ENCODE measurements around the gene SMIM35. TPM values are rescaled to one million over a fixed set of nuclear protein-coding genes. Genes with fewer than 3 reads are reported as not detected.

The SMIM35 gene
- total and polyA plus RNA-seq, 8 donors, result 0.20 to 1.1 (median 0.55) TPM; not detected in 2

GRCh38 chr11:118028626-118029025, 58.1 kb downstream of the SMIM35 start:
- TF ChIP-seq CTCF (IDR thresholded peaks at IDR 0.05), result no peak
- H3K9me3 ChIP-seq, result no peaks in the 10 kb centered on the region

GRCh38 chr11:118027694-118028093, 59.1 kb downstream of the SMIM35 start:
- no peak for DNase-seq
- no peaks in the 10 kb centered on the region for H3K4me1 ChIP-seq

More at GRCh38 chr11:118028626-118029025, 58.1 kb downstream of the SMIM35 start:
- intact Hi-C loops (cut with DNase I), result no loop called here
- no peaks in the 10 kb centered on the region for H3K36me3 ChIP-seq
- no peak overlapping the region for H3K4me3 ChIP-seq
- H3K27me3 ChIP-seq, result no peaks in the 10 kb centered on the region
- no peak overlapping the region for H3K27ac ChIP-seq
- H3K4me1 ChIP-seq, result no peaks in the 10 kb centered on the region
- ATAC-seq (no peak), DNase-seq (no peak)

GRCh38 chr11:118021146-118021545, 65.6 kb downstream of the SMIM35 start:
- ATAC-seq (no peak), DNase-seq (no peak)
- no peaks in the 10 kb centered on the region for H3K27me3 ChIP-seq
- peaks cover 0 to 3% of the 10 kb centered on the region in 2 donors for H3K4me1 ChIP-seq
- H3K36me3 ChIP-seq, result no peaks in the 10 kb centered on the region
- no peak overlapping the region for H3K27ac ChIP-seq
- no peak for TF ChIP-seq CTCF (IDR thresholded peaks at IDR 0.05)
- peaks cover 0 to 20% of the 10 kb centered on the region in 2 donors for H3K9me3 ChIP-seq
- no peak overlapping the region for H3K4me3 ChIP-seq
- intact Hi-C loops (cut with DNase I), result no loop called here

More at GRCh38 chr11:118027694-118028093, 59.1 kb downstream of the SMIM35 start:
- TF ChIP-seq CTCF (IDR thresholded peaks at IDR 0.05), result no peak
- H3K27ac ChIP-seq, result no peak overlapping the region
- H3K4me3 ChIP-seq, result no peak overlapping the region
- ATAC-seq, result no peak
- H3K27me3 ChIP-seq, result no peaks in the 10 kb centered on the region
- no peaks in the 10 kb centered on the region for H3K9me3 ChIP-seq
- intact Hi-C loops (cut with DNase I), result no loop called here
- H3K36me3 ChIP-seq, result no peaks in the 10 kb centered on the region

- H3K9me3 ChIP-seq, result peaks cover 0 to 20% of the 10 kb centered on the region in 2 donors
- H3K27ac ChIP-seq, result no peak overlapping the region
- no peaks in the 10 kb centered on the region for H3K36me3 ChIP-seq
- H3K4me3 ChIP-seq, result no peak overlapping the region
- no peak for DNase-seq
- intact Hi-C loops (cut with DNase I), result no loop called here
- peaks cover 0 to 9% of the 10 kb centered on the region in 2 donors for H3K4me1 ChIP-seq
- no peak for ATAC-seq
- H3K27me3 ChIP-seq, result no peaks in the 10 kb centered on the region
- no peak for TF ChIP-seq CTCF (IDR thresholded peaks at IDR 0.05)
Measured at GRCh38 chr11:118018401-118018800, 68.4 kb downstream of the SMIM35 start.

GRCh38 chr11:118017631-118018315, 69.0 kb downstream of the SMIM35 start:
- no peaks in the 10 kb centered on the region for H3K36me3 ChIP-seq
- no peak overlapping the region for H3K27ac ChIP-seq
- peaks cover 0 to 20% of the 10 kb centered on the region in 2 donors for H3K9me3 ChIP-seq
- ATAC-seq (no peak), DNase-seq (no peak)
- H3K27me3 ChIP-seq, result no peaks in the 10 kb centered on the region
- no peak overlapping the region for H3K4me3 ChIP-seq
- TF ChIP-seq CTCF (IDR thresholded peaks at IDR 0.05), result no peak
- intact Hi-C loops (cut with DNase I), result no loop called here
- peaks cover 0 to 15% of the 10 kb centered on the region in 2 donors for H3K4me1 ChIP-seq

Measured in left lung (tissue), 10 donors.